HG03439 (cell line): ENCODE measurements around the gene KIF5B.
"Not testable (repeated sequence)": the region's sequence is repeated elsewhere in the genome, so short reads cannot be mapped to it uniquely, and the experiment has no call there.

ENCODE experiments used
- ATAC-seq: cut with Tn5 transposase; IDR thresholded peaks from one replicate; pipeline ENCODE4 v1.9.1; 2021; ENCODE audit warnings: mild to moderate bottlenecking, moderate library complexity; ENCODE audit not compliant: unreplicated experiment

The KIF5B gene

DNA sequence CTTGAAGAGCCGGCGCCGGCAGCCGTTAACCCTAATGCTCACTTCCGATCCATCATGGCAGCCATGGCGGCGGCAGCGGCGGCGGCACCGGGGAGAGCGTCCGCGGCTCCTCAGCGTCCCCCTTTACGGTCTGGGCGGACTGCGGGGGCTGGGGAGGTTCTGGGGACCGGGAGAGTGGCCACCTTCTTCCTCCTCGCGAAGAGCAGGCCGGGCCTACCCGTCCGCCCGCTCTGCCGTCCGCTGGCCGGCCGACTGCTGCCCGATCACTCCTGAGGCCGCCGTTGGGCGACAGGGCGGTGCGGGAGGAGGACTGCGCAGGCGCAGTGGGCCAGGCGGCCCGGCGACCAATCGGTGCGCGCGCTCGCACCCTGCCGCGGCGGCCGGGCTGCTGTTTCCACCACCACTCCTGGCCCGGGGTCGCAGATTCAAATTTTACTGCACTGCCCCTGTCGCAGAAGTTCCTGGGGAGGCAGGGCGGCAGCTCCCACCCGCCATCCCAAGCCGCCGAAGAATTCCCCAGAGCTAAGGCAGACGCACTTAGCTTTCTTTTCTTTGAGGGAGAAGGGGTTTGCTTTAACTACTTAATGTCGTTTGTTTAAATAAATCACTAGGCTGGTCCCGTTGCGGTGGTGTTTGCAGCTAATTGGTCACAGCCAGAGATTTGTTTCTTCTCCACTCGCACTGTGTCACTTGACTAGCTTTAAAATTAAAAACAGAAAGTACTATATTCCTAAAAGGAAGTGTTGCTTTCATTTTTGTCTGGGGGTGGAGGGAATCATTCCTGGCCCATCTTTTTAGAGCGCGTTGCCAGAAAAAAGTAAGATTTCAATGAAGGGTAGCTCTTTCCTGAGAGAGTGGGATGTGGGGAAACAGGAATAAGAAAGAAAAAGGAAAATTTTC lies at the start of gene KIF5B:
Gene KIF5B (minus strand): TSS at position 290 of the 900 bp plus-strand sequence. CDS start 452 bp downstream, outside the sequence.
- peak; percentile 82 for ATAC-seq

DNA sequence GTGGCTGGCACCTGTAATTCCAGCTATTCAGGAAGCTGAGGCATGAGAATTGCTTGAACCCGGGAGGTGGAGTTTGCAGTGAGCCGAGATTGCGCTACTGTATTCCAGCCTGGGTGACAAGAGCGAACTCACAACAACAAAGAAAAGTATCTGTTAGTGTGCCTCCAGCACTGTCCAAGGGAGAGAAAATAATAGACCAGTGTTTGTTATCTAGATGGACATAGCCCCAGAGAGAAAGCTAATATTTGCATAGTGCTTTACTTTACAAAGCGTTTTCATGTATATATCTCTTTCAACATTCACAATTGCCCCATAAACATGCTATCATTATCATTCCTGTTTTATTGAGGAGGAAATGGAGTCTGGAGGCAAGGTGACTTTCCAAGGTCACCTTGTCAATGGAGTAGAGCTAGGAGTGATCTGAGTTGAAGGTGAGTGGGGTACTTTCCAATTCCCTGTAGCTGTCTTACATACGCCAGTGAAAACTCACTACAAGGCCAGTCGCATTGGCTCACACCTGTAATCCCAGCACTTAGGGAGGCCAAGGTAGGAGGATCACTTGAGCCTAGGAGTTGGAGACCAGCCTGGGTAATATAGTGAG lies 49.7 kb upstream of the KIF5B start:
- no peak for ATAC-seq

DNA sequence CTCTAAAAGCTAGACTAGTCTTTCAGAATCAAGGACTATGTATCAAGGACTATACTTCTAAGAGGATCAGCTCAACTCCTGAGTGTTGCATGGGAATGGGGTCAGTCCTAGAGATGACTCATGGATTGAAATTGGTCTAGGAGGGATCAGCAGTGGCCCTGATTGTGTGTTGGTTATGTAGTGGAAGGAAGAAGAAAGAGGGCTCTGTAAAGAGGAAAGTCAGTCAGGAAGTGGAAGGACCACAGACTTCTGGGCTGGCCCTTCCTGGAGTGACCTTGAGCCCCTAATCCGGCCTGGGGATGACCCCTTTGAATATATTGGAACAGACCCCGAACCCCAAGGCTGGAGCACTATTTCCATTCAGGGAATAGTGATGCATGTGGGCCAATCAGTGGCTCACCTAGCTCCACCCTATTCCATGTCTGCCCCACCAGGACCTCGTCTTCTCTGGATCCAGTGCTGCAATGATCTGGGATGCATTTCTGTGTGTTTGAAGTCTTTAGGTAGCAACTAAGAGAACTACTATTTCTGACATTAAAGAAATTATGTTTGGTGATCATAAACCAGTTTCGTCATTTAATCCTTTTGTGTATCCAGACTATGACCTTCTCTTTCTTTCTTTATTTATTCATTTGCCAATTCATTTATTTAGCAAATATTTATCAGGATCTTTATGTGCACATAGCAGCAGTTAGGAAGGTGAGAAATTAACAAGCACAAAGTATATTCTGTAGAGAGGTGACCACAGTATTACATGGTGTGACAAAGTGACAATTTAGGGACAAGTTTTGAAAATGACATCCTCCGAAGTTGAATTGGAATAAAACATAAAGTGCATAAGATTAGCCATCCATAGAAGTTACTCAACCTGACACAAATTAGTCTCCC lies 48.6 kb upstream of the KIF5B start:
- ATAC-seq: no peak

DNA sequence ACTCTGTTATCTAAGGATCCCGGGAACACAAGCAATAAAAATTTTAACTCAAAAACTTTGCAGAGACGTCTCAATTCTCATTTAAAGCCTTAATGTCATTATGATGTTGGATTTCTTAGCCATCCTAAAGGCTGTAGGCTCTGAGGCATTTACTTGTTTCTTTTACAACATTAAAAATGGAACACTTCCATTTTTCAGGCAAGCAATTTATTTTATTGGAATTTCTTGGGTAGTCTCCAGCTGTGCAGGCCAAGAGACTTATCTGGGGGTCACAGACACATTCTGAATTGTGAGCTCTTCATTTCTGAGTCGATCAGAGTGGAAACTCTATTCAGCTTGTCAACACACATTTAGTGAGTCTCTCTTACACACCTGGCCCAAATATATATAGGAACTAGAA lies 48.0 kb upstream of the KIF5B start:
- ATAC-seq: no peak

DNA sequence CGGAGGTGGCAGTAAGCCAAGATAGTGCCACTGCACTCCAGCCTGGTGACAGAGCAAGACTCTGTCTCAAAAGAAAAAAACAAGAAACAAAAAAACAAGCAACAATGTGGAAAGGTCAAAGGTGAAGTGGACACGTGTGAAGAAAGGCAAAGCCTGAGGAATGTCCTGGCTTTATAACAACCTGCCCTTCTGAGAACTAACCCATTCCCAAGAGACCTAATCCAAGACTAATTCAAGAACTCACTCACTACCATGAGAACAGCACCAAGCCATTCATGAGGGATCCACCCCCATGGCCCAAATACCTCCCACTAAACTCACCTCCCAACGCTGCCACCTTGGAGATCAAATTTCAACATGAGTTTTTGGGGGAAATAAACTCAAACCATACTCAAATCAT lies 47.5 kb upstream of the KIF5B start:
- ATAC-seq: no peak

DNA sequence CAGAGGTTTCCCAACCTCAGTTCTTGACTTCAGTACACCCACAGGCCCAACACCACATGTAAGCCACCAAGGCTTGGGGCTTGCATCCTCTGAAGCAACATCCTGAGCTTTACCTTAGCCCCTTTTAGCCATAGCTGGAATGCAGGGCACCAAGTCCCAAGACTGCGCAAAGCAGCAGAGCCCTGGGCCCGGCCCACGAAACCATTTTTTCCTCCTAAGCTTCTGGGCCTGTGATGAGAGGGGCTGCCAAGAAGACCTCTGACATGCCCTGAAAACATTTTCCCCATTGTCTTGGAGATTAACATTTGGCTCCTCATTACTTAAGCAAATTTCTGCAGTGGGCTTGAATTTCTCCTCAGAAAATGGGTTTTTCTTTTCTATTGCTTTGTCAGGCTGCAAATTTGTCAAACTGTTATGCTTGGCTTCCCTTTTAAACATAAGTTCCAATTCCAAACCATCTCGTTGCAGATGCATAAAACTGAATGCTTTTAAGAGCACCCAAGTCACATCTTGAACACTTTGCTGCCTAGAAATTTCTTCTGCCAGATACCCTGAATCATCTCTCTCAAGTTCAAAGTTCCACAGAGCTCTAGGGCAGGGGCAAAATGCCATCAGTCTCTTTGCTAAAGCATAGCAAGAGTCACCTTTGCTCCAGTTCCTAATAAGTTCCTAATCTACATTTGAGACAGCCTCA lies 42.5 kb upstream of the KIF5B start:
- ATAC-seq: not testable (repeated sequence)

DNA sequence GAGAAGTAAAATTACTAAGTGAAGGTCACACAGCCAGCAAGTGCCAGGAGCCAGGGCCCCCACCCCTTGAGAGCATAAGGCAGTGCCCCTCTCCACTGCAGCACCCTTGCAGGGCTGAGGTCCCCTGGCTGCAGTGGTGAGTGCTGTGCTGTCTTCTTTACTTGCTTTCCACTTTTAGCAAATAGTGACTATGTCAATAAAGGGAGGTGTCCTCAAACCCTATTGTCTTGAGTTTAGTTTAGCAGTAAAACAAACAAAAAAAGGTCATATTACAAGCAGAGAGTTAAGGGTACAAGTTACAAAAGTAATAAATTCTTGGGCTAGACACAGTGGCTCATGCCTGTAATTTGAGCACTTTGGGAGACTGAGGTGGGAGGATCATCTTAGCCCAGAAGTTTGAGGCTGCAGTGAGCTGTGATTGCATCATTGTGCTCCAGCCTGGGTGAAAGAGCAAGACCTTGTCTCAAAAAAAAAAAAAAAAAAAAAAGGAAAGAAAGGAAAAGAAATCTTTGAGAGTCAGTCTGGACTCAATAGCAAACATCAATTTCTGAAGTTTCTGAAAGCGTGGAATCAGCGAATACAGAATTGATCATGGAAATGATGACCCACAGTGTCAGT lies 39.0 kb upstream of the KIF5B start:
- no peak for ATAC-seq

DNA sequence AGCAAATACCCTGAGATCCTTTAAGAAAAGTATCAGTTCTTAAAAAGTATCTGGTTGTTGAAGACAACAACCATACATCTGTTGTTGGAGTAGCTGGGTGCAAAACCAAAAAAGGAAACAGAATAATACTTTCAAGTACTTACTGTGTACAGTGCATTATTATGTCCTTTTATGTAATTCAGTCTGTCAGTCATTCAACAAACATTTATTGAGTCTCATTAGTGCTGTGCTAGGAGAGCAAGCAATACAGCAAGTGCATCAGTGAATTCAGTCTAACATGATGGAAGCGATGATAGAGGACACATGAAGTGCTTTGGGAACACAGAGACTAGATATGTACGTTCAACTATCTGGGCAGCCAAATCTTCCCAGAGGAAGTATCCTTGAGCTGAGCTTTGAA lies 37.4 kb upstream of the KIF5B start:
- no peak for ATAC-seq

DNA sequence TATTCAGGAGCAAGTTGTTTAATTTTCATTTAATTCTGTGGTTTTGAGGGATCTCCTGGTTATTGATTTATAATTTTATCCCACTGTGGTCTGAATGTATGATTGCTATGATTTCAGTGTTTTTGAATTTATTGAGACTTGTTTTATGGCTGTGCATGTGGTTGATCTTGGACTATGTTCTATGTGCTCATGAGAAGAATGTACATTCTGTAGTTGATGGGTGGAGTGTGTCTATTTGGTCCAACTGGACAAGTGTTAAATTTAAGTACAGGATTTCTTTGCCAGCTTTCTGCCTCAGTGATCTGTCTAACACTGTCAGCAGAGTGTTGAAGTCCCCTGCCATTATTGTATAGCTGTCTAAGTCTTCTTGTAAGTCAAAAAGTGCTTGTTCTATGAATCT lies 34.8 kb upstream of the KIF5B start:
- no peak for ATAC-seq

DNA sequence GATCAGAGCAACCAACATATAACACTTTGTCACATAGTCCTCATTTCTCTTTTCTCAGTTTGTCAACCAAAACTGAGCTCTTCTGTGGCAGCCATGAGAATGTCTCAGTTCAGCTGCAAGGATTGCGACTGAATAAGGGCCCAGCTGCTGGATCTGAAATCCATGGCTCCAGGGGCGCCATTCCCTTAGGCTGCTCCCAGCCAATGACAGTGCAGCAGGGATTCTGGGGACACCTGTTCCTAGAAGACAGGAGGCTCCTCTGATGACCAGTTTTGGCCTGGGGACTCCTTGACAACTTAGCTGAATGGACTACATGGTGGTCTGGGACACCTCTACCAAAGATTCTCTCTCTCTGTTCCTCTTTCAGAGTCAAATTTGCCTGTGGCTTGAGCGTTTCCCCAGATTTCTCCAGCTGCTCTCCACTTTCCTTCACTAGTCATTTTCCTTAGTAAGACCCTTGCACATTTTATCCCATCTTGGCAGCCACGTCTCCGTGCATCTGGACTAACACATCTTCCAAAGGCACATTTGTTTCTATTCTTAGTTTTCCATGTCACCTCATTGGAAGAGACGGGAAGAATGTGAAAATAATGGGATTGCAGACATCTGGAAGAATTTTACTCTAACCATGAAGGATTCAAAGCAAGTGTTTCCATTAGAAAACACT lies 28.1 kb upstream of the KIF5B start:
- no peak for ATAC-seq

DNA sequence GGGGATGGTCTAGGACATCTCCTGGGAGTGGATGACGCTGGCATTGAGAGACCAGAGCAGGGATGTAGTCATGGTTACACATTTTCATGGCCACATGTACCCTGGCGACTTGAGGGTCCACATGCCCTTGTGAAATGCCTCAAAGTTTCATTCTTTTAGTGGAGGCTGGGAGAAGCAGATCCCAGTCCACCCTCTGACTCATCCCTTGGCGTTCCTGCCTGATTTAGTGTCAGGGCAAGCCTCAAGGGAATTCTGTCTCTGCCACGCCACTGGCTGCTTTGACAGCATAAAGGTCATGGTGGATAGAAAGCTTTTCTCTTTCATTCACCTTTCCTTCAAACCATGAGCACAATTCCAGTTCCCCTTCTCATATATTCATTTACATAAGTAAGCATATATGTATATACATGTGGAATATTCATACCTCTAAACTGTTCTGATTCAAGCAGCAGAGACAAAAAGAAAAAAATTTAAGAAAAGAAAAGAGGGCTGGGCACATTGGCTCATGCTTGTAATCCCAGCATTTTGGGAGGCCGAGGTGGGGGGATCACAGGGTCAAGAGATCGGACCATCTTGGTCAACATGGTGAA lies 21.8 kb upstream of the KIF5B start:
- no peak for ATAC-seq

DNA sequence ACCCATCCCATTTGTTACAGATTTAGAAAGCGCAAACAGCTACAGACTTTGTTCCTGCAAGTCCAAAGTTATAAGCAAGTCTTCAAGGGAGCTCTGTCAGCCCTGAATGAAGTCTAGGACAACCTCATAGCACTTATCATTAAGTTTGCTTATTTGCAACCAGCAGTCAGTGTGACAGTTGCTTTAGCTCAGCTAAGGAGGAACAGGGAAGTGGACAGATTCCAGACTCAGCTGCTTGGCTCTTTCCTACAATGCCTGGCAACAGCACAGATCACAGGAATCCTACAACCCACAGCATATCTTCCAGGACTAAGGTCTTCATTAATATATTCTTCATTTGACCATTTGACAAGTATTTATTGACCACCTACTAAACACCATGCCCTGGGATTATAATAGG lies 17.4 kb upstream of the KIF5B start:
- ATAC-seq: no peak

DNA sequence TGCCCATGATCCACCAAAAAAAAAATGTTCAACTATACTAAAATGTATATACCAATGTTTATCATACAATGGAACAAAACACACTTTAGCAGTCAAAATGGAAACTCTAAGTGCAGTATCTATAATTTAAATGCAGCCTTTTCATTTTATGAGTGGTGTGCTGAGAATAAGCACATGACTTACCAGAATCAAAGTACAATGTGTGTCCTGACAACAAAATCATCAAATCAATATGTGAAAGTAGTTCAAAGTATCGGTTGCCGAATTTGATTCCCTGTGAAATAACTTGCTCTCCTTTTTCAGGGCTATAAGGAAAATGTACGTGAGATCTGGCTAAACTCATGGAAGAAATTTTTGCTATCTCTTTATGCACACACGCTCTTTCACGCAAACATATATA lies 16.9 kb upstream of the KIF5B start:
- ATAC-seq: no peak

DNA sequence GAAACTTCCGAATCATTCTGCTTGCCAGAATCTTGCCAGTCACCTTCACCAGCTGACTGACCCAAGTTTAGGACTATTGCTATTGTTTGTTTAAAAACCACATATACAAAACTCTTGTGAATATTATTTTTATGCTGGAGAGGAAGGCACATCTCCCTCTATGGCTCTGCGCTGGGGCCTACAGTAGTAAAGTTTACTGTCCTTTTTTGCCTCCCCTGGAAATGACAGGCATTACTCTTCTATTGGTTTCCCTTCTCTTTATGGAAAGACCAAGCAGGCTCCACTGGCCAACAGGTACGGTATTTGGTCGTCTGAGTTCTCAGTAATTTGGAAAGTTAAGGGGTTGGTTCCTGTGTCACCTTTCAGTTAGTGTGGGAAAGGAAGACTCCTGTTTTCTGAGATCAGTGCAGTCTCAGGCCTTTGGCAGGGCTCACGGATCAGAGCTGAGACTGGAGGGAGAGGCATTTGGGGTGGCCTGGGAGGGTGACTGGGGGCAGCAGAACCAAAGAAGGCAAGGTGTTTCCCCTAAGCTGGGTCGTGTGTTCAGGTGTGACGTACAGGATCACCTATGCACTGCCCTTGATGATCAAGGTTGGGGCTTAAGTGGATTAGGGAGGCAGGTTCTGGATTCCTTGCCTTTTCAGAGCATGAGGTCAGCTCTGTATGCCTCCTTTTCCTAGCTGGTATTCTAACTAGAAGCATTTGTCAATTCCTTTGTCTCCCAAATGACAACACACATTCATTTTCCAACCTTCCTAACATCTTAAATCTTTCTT lies 16.0 kb upstream of the KIF5B start:
- no peak for ATAC-seq

DNA sequence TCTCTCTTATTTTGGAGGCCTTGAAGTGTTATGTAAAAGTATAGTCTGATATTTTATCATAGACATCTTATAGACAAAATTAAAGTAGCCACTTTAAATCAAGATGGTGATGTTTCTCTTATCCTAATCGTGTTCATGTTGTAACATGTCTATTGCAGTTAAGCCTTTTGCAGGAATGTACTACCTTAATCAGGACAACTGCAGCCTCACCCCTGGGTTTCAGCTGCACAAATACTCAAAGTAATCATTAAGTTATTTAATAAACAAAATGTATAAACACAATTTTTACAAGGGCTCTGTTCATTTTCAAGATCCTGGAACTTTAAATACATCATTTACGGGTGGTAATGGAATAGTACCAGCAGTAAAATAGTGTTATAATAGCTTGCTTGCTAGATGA lies 14.4 kb upstream of the KIF5B start:
- ATAC-seq: no peak

DNA sequence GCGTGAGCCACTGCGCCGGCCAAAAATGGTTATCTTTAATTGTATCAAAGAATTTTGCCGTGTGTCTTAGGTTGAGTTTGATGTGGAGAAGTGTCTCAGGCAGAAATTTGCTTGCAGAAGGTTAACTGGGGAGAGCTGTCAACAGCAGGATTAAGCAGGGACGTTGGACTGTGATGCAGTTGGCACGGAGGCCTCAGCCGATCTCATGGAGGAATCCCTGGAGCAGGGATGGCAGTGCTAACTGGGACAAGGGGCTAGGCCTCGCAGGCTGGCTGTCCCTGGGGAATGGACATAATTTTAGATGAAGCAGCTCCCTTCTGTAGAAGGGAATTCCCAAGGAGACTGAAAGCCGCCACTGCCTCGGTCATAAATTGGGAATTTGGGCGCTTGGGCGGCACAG lies 12.3 kb upstream of the KIF5B start:
- ATAC-seq: no peak

DNA sequence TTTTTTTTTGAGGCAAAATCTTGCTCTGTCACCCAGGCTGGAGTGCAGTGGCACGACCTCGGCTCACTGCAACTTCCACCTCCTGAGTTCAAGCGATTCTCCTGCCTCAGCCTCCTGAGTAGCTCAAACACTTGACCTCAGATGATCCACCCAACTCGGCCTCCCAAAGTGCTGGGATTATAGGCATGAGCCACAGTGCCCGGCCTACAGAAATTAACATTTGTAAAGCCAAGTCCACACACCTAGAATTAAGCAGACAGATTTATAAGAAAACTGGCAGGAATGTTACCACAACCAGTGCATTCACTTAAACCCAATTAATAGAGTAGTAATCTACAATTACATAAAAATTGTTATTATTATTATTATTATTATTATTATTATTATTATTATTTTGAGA lies 11.7 kb upstream of the KIF5B start:
- ATAC-seq: not testable (repeated sequence)

DNA sequence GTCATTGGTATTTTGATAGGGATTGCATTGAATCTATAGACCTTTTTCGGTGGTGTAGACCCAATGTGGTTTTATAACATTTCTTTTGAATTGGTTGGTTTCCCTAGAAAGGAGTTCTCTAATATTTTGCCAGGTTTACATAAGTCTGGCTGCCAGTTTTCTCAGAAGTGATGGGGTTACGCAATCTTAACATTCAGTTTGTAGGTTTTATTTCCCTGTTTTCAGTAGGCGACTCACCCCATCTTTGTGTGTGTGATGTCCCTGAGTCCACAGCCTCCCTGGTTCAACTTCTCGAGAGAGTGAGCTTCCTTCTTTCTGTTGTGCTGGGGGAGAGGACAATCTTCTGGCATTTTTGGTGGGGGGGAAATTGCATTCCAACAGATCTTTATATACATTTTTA lies 9.6 kb upstream of the KIF5B start:
- no peak for ATAC-seq

DNA sequence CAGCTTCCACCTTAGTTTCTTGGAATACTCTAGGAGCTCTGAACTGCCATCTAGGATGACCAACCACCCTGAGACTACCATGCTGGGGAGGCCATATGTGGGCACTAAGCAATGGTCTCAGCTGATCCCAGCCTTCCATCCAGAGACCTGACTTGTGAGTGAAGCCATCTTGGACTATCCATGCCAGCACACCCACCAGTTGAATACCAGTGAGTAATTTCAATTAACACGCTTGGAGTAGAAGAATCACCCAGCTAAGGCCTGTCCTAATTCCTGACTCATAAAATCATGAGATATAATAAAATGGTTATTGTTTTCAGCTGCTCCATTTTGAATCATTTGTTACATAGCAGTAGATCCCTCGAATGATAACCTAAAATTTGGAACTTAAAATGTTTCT lies 5.2 kb upstream of the KIF5B start:
- no peak for ATAC-seq
